Right lung (tissue), 5 donors: ENCODE data around the gene SLC25A21. TPM values are rescaled to one million over a fixed set of nuclear protein-coding genes. Genes with fewer than 3 reads are reported as not detected.

ENCODE experiments used
- DNase-seq, 2 donors: peaks; one replicate each; pipeline ENCODE4 v3.0.0-alpha.2; 2013
- polyA plus RNA-seq, 5 donors: library from polyadenylated mRNA; unstranded; fragments of 120-200 nt; gene quantifications; one replicate each; pipeline versions ENCODE4 v1.2.1 to v1.2.3, GENCODE V29; 2013; ENCODE audit warnings: inconsistent platforms in 1 of 5, low replicate concordance in 1 of 5; ENCODE audit not compliant: insufficient read length in 5 of 5, insufficient read depth in 1 of 5

The SLC25A21 gene
- polyA plus RNA-seq, 5 donors, result 1.5 to 3.1 (median 2.7) TPM

GRCh38 chr14:36652542-36653201 lies 519.7 kb downstream of the SLC25A21 start:
- DNase-seq, result no peak

- no peak for DNase-seq
Measured at GRCh38 chr14:36649872-36650650, 522.3 kb downstream of the SLC25A21 start.

- DNase-seq, result no peak
Measured at GRCh38 chr14:36647824-36648753, 524.3 kb downstream of the SLC25A21 start.

- no peak for DNase-seq
Measured at GRCh38 chr14:36647417-36647823, 525.0 kb downstream of the SLC25A21 start.

- DNase-seq, result no peak
Measured at GRCh38 chr14:36646664-36647416, 525.6 kb downstream of the SLC25A21 start.

GRCh38 chr14:36633580-36633979 lies 538.8 kb downstream of the SLC25A21 start:
- DNase-seq, result no peak

Other genes starting within 250 kb of the SLC25A21 start
- gene MIPOL1, start 25.3 kb upstream of the SLC25A21 start, polyA plus RNA-seq, result 10 to 100 TPM in 4 of 5 donors, 1 to 10 TPM in 1; 7.7 to 15.2 (median 14.2) TPM